GM12892 (cell line): ENCODE data around the gene ZNF410.

Experiments
- POLR2A ChIP-seq: IDR thresholded peaks from 2 replicates; pipeline ENCODE4 v1.6.1; 2011; ENCODE audit warnings: low read depth, low read length, control low read depth
- POLR2AphosphoS5 ChIP-seq: IDR thresholded peaks from 2 replicates; pipeline ENCODE4 v1.6.1; 2011; ENCODE audit warnings: low read depth, low read length, control low read depth

DNA sequence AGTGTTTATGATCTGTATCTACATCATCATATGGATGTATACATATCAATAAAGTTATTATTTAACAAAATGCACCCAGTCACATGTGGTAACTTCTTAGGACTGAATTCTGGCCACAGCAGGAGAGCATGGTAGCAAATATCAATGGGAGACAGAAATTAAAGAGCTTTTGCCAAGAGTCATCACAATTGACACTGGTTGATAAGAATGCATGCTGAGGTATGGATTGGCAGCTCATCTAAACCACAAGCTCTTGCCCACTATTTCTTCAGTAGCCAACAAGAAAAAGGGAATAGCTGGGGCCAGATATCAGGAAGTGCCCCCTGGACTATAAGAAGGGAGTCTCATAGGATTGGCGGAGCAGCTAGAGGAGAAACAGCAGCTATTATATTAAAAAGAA, 44.5 kb upstream of the ZNF410 start:
- TF ChIP-seq POLR2AphosphoS5: no peak
- no peak for TF ChIP-seq POLR2A
